Forelimb muscle (tissue), 1 donor: ENCODE data around the gene ATP6V0B. TPM values are rescaled to one million over a fixed set of nuclear protein-coding genes. Genes with fewer than 3 reads are reported as not detected.

ENCODE experiments used
- DNase-seq: peaks from one replicate; pipeline ENCODE4 v3.0.0-alpha.2; 2013; ENCODE audit warnings: low read depth
- polyA plus RNA-seq: library from polyadenylated mRNA; unstranded; fragments of 120-200 nt; gene quantifications from one replicate; pipeline ENCODE4 v1.2.1, GENCODE V29; 2013; ENCODE audit not compliant: insufficient read length

The ATP6V0B gene
- polyA plus RNA-seq, 1 donor, result 46.9 TPM

GRCh38 chr1:43984855-43985254 is 10.1 kb downstream of the ATP6V0B start:
- no peak for DNase-seq

GRCh38 chr1:43985984-43986595 is 11.3 kb downstream of the ATP6V0B start:
- DNase-seq, result no peak

- DNase-seq, result no peak
These were observed 12.0 kb downstream of the ATP6V0B start for GRCh38 chr1:43986712-43987111.

GRCh38 chr1:43987159-43987902 is 12.6 kb downstream of the ATP6V0B start:
- no peak for DNase-seq

GRCh38 chr1:43990271-43991199 is 15.8 kb downstream of the ATP6V0B start:
- DNase-seq, result no peak

- DNase-seq, result no peak
These were observed 16.4 kb downstream of the ATP6V0B start for GRCh38 chr1:43991200-43991475.

- no peak for DNase-seq
These were observed 16.9 kb downstream of the ATP6V0B start, which contains the start of gene CCDC24 for GRCh38 chr1:43991476-43992231. Gene CCDC24 (plus strand): TSS chr1:43991599. CDS start chr1:43991879, 280 bp downstream.

GRCh38 chr1:43992232-43992995 is 17.7 kb downstream of the ATP6V0B start:
- DNase-seq, result no peak

- DNase-seq, result no peak
These were observed 18.6 kb downstream of the ATP6V0B start for GRCh38 chr1:43993206-43993914.

GRCh38 chr1:43994071-43994470 is 19.3 kb downstream of the ATP6V0B start:
- no peak for DNase-seq

GRCh38 chr1:43994794-43995790 is 20.3 kb downstream of the ATP6V0B start:
- no peak for DNase-seq

GRCh38 chr1:43995984-43996732 is 21.4 kb downstream of the ATP6V0B start:
- DNase-seq, result no peak

GRCh38 chr1:43996733-43997115 is 22.0 kb downstream of the ATP6V0B start:
- DNase-seq, result no peak

- no peak for DNase-seq
These were observed 22.7 kb downstream of the ATP6V0B start for GRCh38 chr1:43997295-43997999.

GRCh38 chr1:43998000-43998378 is 23.2 kb downstream of the ATP6V0B start:
- no peak for DNase-seq

- no peak for DNase-seq
These were observed 24.7 kb downstream of the ATP6V0B start for GRCh38 chr1:43999455-43999854.

- DNase-seq, result no peak
These were observed 25.4 kb downstream of the ATP6V0B start for GRCh38 chr1:44000122-44000665.
